H7 (cell line): ENCODE results near the gene ATPAF1. TPM values are rescaled to one million over a fixed set of nuclear protein-coding genes. Genes with fewer than 3 reads are reported as not detected.

Experiments
- DNase-seq: peaks from one replicate; pipeline ENCODE4 v3.0.0; 2012
- H3K27me3 ChIP-seq: 2 replicates; pipeline ENCODE4 v1.6.0; 2011; ENCODE audit warnings: mild to moderate bottlenecking, low read length; ENCODE audit not compliant: control insufficient read depth, insufficient read depth
- H3K36me3 ChIP-seq: replicated peaks from 2 replicates; pipeline ENCODE4 v1.5.1; 2011; ENCODE audit warnings: low read length; ENCODE audit not compliant: control insufficient read depth, insufficient read depth
- H3K4me3 ChIP-seq: 2 replicates; pipeline ENCODE4 v1.5.1; 2011; ENCODE audit warnings: low read depth, mild to moderate bottlenecking, control low read depth, low read length, moderate library complexity; ENCODE audit not compliant: insufficient read depth
- total RNA-seq: library from RNA; depleted of rRNA; stranded (reverse); fragments of >200 nt; shearing (Covaris generic); gene quantifications from 2 replicates; pipeline ENCODE4 v1.2.3, GENCODE V29; 2014

Gene ATPAF1
- total RNA-seq, 1 experiment from 2014 or later: 105 TPM

DNA sequence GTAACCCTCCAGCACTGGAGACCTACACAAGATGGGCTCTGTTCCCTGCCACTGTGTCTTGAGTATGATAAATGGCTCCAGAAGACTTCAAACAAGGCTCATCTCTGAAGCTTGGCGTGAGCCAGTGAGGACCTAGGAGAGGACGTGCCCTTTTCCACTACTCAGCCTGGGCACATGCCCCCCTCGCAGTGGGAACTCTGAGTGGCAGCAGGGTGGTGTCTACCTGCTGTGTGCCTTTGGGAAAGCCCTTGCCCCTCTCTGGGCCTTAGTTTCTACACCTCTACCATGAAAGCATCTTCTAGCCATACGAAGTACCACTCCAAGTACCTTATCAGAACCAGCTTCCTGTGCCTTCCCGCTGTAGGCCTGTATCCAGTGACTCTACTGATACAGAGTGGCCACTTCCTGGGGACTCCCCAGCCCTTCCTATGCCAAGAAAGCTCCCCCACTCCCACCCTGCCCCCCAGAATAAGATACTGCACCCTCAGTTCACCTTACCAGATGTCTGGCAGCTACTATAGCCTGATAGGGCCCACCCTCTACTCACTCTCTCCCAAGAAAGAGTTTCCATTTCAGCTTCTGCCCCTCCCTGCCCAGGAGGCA, 48.4 kb downstream of the ATPAF1 start:
- Histone ChIP-seq H3K36me3 (no peaks in the 10 kb centered on the region), H3K4me3 (no peak overlapping the region), H3K27me3 (peaks cover 21% of the 10 kb centered on the region)
- DNase-seq: no peak

DNA sequence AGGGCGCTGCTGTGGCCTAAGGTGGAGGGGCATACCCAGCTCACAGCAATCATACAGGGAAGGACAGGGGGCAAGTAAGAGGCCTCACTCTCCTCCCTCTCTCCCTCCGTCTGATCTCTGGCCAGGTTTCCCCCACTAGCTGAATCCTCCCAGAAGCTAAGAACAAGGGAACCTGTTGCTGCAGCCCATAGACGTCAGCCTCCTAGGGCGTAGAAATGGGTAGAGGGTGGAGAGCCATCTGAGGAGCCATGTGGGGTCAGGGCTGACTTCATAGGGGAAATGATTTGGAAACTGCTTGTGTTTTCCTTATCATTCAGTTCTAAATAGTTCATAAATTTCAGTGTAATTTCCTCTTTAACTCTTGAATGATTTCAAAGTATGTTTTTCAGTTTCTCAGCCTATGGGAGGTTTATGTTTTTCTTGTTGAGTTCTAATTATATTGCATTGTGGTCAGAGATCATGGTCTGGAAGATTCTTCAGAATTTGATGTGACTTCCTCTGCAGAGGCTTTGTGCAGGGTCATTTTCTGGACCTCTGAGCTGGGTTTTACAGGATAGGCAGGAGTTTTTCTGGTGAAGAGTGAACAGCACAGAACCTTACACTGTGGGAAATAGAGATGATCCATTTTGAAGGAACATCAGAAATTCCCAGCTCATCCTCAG, 49.3 kb downstream of the ATPAF1 start:
- DNase-seq: no peak
- Histone ChIP-seq H3K36me3 (no peaks in the 10 kb centered on the region), H3K27me3 (peaks cover 21% of the 10 kb centered on the region), H3K4me3 (no peak overlapping the region)

DNA sequence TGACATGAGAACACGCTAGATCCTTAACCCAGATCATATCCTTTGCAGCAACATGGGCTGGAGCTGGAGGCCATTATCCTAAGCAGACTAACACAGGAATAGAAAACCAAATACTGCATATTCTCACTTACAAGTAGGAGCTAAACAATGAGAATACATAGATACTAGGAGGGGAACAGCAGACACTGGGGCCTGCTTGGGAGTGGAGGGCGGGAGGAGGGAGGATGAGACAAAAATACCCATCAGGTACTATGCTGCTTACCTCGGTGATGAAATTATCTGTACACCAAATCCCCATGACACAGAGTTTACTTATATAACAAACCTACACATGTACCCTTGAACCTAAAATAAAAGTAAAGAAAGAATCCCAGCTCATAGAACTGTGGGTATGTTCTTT, 50.3 kb downstream of the ATPAF1 start:
- Histone ChIP-seq H3K36me3 (no peaks in the 10 kb centered on the region), H3K27me3 (peaks cover 21% of the 10 kb centered on the region), H3K4me3 (no peak overlapping the region)
- no peak for DNase-seq

DNA sequence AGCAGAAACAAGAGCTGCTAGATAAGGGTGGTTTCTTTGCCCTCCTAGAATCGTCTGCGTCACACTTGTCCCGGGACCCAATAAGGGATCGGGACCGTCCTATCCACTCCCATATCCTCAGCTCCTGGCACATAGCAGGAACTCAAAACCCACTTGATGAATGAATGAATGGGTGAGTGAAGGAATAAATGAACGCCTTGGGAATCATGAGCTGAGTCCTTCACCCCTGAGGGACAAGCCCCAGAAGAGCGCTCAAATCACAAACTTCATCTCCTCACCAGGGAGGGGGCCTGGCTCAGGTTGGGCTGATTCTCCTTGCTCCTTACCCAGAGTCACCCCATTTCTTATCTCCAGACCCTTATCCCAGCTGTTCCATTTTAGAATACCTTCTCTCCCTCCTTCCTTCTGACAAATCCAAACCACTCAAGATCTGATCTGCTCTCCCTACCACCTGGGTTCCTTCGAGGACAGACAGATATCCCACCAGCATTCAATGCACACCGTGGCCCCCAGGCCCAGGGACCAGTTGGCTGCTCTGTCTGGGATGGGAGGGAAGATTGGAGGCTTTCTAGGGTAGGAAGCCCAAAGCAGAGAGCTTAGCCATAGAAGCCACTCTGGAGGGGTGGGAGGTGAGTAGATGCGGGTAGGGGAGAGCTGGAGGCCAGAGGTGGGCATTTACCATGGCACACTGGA, 50.9 kb downstream of the ATPAF1 start:
- Histone ChIP-seq H3K4me3 (peak overlapping the region; percentile 97), H3K36me3 (no peaks in the 10 kb centered on the region), H3K27me3 (peaks cover 21% of the 10 kb centered on the region)
- no peak for DNase-seq

DNA sequence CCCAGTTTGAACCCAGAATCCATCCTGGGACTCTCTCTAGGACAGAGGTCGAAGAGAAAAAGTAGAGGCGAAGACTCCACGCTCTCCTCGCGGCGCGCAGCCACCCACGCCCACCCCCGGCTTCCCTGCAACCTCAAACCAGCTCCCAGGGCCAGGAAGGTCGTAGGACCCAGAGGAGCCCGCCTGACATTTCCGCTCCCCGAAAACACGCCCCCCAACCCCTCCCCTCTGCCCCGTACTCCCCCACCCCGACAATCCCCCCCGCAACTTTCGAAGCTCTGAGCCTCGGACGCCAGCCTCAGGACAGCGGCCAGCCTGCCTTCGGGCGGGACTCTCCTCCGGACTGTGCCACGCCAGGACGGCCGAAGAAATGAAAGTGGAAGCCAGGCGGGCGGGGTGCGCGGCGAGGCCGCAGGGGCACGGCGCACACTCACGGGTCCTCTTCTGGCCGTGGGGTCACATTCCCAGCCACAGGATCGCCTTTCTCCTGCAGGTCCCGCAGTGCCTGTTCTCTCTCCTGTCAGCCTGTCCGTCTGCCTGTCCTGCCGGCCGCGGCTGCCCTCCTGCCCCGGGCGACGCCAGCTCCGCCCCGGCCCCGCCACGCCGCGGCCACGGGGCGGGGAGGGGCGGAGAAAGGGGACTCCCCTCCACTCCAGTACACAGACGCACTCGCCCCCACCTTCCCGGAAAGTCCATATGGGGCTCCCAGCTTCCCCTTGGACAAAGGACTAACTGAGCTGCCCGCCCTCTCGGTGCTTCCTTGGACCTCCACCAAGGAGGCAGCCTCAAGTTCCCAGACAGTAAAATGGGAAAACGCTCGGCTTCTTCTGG, 51.7 kb downstream of the ATPAF1 start, which contains the start of gene MOB3C:
TSS of gene MOB3C (minus strand) at position 535 of the 831 bp plus-strand sequence. CDS start 3,490 bp downstream, outside the sequence.
- DNase-seq: peak; percentile 90
- H3K27me3 ChIP-seq: peaks cover 21% of the 10 kb centered on the region
- H3K4me3 ChIP-seq: peak within 1 kb of the TSS; percentile 97
- no peaks in the 10 kb centered on the region for H3K36me3 ChIP-seq

DNA sequence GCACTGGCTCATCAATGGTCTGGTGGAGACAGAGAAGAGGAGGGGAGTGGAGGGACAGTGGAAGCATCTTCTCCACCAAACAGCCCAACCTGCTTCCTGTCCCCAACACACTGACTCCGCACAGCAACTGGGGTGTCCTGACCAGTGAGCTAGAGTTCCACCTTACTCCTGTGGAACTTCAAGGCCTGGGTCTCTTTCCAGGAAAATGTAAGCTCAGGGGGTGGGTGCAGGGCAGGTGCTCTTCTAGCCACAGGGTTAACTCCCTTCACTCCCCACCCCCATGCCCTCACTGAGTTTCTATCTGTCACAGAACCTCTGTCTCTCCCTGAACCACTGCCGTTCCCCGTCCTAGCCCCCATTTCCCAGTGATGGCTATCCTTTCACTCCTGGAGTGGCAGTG, 52.4 kb downstream of the ATPAF1 start:
- peak overlapping the region; percentile 97; the same call in 1 of the 2 replicates for H3K4me3 ChIP-seq
- H3K36me3 ChIP-seq: no peaks in the 10 kb centered on the region
- peaks cover 21% of the 10 kb centered on the region for H3K27me3 ChIP-seq
- DNase-seq: no peak

DNA sequence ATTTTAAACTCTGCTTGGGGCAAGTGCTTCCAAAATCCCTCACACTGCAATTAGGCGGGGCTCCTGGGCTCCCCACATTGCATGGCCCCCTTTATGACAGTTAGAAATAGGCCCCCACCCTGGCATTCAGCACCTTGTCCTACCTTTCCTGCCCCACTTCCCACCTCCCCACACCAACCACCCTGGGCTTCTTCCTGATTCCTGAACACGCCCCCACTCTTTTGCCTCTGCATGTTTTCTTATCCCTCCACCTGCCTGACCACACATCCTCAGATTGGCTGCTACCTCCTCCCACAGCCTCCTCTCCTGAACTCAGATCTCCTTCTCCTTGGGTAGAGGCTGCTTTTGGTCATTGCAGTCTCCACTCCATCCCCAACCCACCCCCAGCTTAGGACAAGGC, 53.1 kb downstream of the ATPAF1 start:
- Histone ChIP-seq H3K27me3 (peaks cover 21% of the 10 kb centered on the region), H3K36me3 (no peaks in the 10 kb centered on the region), H3K4me3 (no peak overlapping the region)
- no peak for DNase-seq

DNA sequence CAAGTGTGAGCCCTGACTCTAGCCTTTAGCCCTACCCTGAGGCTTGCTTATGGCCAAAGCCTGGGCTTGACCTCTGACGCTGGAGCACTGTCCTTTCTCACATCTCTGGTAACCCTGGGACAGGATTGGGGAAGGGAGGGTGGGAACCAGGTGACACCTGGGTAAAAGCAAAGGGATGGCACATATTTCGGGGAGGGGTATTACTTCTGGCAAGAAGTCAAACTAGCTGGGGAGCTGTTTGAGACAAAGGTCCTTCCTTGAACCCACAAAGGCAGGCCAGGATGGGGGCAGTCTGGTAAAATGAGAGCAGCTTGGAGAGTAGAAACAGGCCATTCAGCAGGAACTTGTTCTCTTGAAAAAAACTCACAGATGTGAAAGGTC, 53.6 kb downstream of the ATPAF1 start:
- DNase-seq: no peak
- Histone ChIP-seq H3K4me3 (no peak overlapping the region), H3K36me3 (no peaks in the 10 kb centered on the region), H3K27me3 (peaks cover 21% of the 10 kb centered on the region)

DNA sequence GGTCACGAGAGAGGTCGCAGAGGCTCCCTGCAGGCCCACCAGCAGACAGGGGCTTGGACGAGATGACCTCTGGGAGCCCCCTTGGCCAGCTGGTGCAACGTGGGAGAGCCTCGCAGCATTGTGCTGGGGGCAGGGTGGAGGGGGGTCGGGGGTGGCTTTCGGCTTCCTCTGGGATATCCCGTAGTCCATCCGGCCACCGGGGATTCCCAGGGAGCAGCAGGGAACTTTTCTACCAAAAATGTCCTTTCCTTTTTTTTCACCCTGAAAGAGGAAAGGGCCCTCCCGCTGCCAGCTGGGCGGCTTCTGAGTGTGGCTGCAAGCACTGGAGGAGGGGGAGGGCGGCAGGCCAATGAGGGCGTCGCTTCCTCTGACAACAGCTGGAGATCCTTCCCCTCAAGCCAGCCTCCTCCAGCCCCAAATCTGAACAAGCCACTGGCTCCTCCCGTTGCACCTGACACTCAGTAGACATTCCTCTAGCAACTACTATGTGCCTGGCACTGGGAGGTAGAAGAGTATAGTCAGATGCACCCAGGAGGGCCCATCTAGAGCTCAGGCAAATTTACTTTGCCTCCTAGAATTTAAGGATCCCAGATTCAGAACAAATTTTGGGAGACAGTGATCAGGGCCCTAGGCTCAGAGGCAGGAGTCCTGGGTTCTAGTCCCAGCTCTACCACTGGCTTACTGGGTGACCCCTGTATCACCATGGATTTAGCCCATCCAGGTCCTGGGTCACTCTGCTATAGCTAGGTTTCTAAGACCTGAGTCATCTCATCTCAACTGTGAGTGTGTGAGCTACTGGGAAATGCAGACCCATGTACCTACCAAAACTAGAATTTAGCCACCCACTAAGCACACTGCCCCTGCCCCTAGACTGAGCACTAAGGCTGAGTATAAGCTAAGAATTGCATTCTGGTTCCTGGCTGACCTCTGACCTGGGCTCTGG, 54.2 kb downstream of the ATPAF1 start:
- Histone ChIP-seq H3K4me3 (peak overlapping the region; percentile 7; the same call in 1 of the 2 replicates), H3K27me3 (peaks cover 19% of the 10 kb centered on the region), H3K36me3 (no peaks in the 10 kb centered on the region)
- DNase-seq: peak; percentile 92

DNA sequence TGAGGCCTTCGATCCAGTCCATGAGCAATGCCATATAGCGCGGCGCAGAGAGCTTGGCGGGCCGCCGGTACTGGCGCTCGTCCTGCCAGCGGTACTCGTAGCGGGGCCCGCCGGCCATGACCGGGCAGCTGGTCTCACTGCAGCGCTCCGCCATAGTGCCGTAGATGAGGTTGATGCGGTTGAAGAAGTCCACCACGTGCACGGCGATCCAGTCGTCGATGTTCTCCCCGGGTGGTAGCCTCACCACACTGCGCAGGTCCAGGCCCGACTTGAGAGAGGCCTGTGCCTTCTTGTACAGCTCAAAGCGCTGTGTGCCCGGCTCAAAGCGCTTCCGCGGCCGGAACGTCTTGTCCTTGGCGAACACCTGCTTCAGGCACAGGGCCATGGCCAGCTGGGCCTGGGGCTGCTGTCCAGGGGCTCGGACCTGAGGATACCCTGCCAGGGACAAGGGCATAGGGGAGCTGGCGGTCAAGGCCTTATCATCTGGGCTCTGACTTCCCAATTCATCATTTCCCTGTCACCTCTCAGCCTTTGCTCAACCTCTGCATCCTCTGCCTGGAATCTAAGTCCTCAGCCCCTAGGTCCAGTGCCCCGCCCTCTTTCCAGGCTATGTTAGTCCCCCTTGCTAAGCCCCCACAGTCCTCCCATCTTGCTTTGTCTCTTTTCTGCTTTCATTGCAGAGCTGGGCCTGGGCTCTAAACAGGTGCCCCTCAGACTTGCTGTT, 55.1 kb downstream of the ATPAF1 start:
- no peaks in the 10 kb centered on the region for H3K36me3 ChIP-seq
- DNase-seq: peak; percentile 78
- peak overlapping the region; percentile 7; the same call in 1 of the 2 replicates for H3K4me3 ChIP-seq

DNA sequence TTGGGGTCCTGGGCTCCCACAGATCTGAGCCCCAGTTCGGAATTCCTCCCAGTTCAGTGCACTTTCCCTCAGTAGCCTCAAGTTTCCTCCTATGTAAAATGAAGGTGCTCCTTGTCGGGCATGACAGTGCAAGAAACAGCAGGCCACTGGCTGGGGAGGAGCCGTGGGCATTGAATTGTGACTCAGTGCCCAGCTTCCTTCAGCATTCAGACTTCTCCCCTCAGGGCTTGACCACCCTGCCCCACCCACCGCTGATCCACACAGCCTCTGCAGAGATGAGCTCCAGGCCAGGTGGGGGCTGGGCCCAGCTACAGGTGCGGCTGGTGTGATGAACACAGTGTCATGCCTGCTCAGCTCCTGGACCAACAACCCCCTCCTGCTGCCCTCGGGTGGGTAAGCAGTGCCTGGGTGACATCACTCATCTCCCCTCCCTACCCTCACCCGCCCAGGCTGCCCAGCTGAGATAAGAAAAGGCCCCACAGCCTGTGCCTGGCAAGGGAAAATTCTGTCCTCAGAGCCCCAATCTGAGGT, 56.4 kb downstream of the ATPAF1 start:
- Histone ChIP-seq H3K4me3 (no peak overlapping the region), H3K36me3 (no peaks in the 10 kb centered on the region), H3K27me3 (peaks cover 6% of the 10 kb centered on the region)
- DNase-seq: no peak

More for the DNA sequence above, 55.1 kb downstream of the ATPAF1 start:
- H3K27me3 ChIP-seq: peaks cover 18% of the 10 kb centered on the region

DNA sequence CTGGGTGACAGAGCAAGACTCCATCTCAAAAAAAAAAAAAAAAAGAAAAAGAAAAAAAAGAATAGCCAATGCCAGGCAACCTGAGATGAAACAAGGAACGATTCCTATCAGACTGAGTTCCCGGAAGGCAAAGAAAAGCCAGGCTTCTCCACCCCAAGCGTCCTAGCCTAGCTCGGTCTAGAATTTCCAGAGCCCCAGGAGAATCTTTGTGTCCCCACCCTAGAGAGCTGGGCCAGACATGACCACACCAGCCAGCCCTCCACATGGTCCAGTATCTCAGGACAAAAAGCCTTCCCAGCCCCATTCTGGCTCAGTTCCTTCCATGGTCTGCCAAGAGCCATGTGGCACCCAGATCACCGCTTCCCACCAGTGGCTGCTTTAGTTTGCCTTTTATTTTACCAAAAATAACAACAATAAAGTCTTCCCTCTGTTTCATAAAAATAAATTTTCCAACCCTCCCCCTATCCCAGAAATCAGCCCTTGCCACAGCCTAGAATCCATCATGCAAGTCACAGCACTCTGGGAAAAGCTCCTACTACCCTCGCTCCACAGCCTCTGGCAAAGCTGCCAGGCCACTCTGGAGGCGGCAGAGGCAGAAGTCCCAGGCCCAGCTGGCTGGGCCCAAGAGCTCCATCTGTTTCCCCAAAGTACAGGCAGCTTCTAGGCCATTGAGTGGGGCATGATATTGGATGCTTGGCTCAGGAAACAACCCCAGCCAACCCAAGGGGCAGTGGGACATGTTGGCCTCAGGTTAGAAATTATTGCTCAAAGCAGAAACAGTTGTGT, 60.6 kb downstream of the ATPAF1 start:
- no peaks in the 10 kb centered on the region for H3K36me3 ChIP-seq
- H3K27me3 ChIP-seq: no peaks in the 10 kb centered on the region
- DNase-seq: no peak
- no peak overlapping the region for H3K4me3 ChIP-seq
